ENCODE data around the gene PURB. TPM values are rescaled to one million over a fixed set of nuclear protein-coding genes. Genes with fewer than 3 reads are reported as not detected.

The PURB gene
- total and polyA plus RNA-seq, 2 experiments from 2014 or later, result 3.1 to 27.1 TPM

DNA sequence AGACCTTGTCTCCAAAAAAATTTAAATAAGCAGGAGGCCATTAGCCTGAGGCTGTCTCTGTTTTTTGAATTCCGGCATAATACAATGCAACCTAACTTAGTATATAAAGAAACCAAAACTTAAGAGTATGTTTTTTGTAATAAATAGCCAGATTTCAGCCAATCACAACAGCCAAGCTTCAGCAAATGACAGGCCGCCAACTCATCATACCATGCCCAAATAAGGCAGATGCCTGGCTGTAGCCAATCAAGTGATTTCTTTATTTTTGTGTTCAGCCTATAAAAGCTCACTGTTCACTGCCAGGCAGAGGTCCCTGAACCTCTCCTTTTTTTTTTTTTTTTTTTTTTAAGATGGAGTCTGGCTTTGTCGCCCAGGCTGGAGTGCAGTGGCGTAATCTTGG is 12.7 kb upstream of the PURB start:
- ATAC-seq, result no peak

More for the DNA sequence above, 12.7 kb upstream of the PURB start:
- Histone ChIP-seq H3K27ac (ENCODE audit: low read depth) (no peak overlapping the region), H2AFZ (no peak overlapping the region), H3K79me2 (replicated peaks; ENCODE audit: insufficient read depth) (no peaks in the 10 kb centered on the region), H4K20me1 (replicated peaks; ENCODE audit: insufficient read depth) (no peaks in the 10 kb centered on the region), H3K9me2 (ENCODE audit: insufficient read depth) (no peaks in the 10 kb centered on the region), H3K27me3 (ENCODE audit: insufficient read depth) (no peaks in the 10 kb centered on the region), H3K4me3 (no peak overlapping the region), H3K4me2 (no peak overlapping the region), H3K4me1 (ENCODE audit: insufficient read depth) (no peaks in the 10 kb centered on the region), H3K36me3 (ENCODE audit: insufficient read depth) (no peaks in the 10 kb centered on the region), H3F3A (replicated peaks; ENCODE audit: low read depth) (no peaks in the 10 kb centered on the region)
- DNase-seq (ENCODE audit: low spot score), result no peak
- Mint-ChIP-seq H3K4me3 (no peak overlapping the region), H3K36me3 (ENCODE audit: low read depth) (no peaks in the 10 kb centered on the region), H3K27me3 (ENCODE audit: insufficient read depth, low read depth, poor library complexity) (peaks cover 8% of the 10 kb centered on the region), H3K27ac (no peak overlapping the region), H3K9me3 (no peaks in the 10 kb centered on the region), H3K4me1 (no peaks in the 10 kb centered on the region)
- TF ChIP-seq, protein P1, sequence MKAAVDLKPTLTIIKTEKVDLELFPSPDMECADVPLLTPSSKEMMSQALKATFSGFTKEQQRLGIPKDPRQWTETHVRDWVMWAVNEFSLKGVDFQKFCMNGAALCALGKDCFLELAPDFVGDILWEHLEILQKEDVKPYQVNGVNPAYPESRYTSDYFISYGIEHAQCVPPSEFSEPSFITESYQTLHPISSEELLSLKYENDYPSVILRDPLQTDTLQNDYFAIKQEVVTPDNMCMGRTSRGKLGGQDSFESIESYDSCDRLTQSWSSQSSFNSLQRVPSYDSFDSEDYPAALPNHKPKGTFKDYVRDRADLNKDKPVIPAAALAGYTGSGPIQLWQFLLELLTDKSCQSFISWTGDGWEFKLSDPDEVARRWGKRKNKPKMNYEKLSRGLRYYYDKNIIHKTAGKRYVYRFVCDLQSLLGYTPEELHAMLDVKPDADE (IDR thresholded peaks at IDR 0.05), result no peak
- TF ChIP-seq CTCF (conservative IDR thresholded peaks at IDR 0.05; ENCODE audit: low read depth in 2 of 2) (no peak), ZNF114 (CRISPR knock-in tag; IDR thresholded peaks at IDR 0.05) (no peak), NANOG (IDR thresholded peaks at IDR 0.05; ENCODE audit: borderline replicate concordance) (no peak), JUNB (IDR thresholded peaks at IDR 0.05; ENCODE audit: unreplicated experiment) (no peak), EZH2phosphoT487 (IDR thresholded peaks at IDR 0.05; ENCODE audit: unreplicated experiment) (no peak), POLR2AphosphoS5 (IDR thresholded peaks at IDR 0.05; ENCODE audit: low read depth) (no peak), ZNF331 (CRISPR knock-in tag; IDR thresholded peaks at IDR 0.05; ENCODE audit: low read depth) (no peak), STAT1 (IDR thresholded peaks at IDR 0.05; ENCODE audit: unreplicated experiment) (no peak), CREB1 (CRISPR knock-in tag; IDR thresholded peaks at IDR 0.05; ENCODE audit: low read depth) (no peak), EZH2 (IDR thresholded peaks at IDR 0.05; ENCODE audit: low read depth, unreplicated experiment) (no peak)
- TF ChIP-seq, protein P2, sequence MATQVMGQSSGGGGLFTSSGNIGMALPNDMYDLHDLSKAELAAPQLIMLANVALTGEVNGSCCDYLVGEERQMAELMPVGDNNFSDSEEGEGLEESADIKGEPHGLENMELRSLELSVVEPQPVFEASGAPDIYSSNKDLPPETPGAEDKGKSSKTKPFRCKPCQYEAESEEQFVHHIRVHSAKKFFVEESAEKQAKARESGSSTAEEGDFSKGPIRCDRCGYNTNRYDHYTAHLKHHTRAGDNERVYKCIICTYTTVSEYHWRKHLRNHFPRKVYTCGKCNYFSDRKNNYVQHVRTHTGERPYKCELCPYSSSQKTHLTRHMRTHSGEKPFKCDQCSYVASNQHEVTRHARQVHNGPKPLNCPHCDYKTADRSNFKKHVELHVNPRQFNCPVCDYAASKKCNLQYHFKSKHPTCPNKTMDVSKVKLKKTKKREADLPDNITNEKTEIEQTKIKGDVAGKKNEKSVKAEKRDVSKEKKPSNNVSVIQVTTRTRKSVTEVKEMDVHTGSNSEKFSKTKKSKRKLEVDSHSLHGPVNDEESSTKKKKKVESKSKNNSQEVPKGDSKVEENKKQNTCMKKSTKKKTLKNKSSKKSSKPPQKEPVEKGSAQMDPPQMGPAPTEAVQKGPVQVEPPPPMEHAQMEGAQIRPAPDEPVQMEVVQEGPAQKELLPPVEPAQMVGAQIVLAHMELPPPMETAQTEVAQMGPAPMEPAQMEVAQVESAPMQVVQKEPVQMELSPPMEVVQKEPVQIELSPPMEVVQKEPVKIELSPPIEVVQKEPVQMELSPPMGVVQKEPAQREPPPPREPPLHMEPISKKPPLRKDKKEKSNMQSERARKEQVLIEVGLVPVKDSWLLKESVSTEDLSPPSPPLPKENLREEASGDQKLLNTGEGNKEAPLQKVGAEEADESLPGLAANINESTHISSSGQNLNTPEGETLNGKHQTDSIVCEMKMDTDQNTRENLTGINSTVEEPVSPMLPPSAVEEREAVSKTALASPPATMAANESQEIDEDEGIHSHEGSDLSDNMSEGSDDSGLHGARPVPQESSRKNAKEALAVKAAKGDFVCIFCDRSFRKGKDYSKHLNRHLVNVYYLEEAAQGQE (IDR thresholded peaks at IDR 0.05; ENCODE audit: unreplicated experiment), result no peak
- TF ChIP-seq, protein P3, sequence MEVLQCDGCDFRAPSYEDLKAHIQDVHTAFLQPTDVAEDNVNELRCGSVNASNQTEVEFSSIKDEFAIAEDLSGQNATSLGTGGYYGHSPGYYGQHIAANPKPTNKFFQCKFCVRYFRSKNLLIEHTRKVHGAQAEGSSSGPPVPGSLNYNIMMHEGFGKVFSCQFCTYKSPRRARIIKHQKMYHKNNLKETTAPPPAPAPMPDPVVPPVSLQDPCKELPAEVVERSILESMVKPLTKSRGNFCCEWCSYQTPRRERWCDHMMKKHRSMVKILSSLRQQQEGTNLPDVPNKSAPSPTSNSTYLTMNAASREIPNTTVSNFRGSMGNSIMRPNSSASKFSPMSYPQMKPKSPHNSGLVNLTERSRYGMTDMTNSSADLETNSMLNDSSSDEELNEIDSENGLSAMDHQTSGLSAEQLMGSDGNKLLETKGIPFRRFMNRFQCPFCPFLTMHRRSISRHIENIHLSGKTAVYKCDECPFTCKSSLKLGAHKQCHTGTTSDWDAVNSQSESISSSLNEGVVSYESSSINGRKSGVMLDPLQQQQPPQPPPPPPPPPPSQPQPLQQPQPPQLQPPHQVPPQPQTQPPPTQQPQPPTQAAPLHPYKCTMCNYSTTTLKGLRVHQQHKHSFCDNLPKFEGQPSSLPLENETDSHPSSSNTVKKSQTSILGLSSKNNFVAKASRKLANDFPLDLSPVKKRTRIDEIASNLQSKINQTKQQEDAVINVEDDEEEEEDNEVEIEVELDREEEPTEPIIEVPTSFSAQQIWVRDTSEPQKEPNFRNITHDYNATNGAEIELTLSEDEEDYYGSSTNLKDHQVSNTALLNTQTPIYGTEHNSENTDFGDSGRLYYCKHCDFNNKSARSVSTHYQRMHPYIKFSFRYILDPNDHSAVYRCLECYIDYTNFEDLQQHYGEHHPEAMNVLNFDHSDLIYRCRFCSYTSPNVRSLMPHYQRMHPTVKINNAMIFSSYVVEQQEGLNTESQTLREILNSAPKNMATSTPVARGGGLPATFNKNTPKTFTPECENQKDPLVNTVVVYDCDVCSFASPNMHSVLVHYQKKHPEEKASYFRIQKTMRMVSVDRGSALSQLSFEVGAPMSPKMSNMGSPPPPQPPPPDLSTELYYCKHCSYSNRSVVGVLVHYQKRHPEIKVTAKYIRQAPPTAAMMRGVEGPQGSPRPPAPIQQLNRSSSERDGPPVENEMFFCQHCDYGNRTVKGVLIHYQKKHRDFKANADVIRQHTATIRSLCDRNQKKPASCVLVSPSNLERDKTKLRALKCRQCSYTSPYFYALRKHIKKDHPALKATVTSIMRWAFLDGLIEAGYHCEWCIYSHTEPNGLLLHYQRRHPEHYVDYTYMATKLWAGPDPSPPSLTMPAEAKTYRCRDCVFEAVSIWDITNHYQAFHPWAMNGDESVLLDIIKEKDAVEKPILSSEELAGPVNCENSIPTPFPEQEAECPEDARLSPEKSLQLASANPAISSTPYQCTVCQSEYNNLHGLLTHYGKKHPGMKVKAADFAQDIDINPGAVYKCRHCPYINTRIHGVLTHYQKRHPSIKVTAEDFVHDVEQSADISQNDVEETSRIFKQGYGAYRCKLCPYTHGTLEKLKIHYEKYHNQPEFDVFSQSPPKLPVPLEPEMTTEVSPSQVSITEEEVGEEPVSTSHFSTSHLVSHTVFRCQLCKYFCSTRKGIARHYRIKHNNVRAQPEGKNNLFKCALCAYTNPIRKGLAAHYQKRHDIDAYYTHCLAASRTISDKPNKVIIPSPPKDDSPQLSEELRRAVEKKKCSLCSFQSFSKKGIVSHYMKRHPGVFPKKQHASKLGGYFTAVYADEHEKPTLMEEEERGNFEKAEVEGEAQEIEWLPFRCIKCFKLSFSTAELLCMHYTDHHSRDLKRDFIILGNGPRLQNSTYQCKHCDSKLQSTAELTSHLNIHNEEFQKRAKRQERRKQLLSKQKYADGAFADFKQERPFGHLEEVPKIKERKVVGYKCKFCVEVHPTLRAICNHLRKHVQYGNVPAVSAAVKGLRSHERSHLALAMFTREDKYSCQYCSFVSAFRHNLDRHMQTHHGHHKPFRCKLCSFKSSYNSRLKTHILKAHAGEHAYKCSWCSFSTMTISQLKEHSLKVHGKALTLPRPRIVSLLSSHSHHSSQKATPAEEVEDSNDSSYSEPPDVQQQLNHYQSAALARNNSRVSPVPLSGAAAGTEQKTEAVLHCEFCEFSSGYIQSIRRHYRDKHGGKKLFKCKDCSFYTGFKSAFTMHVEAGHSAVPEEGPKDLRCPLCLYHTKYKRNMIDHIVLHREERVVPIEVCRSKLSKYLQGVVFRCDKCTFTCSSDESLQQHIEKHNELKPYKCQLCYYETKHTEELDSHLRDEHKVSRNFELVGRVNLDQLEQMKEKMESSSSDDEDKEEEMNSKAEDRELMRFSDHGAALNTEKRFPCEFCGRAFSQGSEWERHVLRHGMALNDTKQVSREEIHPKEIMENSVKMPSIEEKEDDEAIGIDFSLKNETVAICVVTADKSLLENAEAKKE (CRISPR knock-in tag; IDR thresholded peaks at IDR 0.05), result no peak

All from GM23338 (cell line).